NCI-H2227 (cell line): Measurements from ENCODE around the gene COL13A1.

Experiments
- DNase-seq: peaks from one replicate; lab custom pipeline; 2025; ENCODE audit not compliant: unreplicated experiment; lab: John Stamatoyannopoulos, UW

Gene COL13A1

GRCh38 chr10:69789164-69789576 is 12.5 kb upstream of the COL13A1 start:
- DNase-seq = no peak

- DNase-seq = no peak
These were observed 9.9 kb upstream of the COL13A1 start for GRCh38 chr10:69791812-69792211.

- no peak for DNase-seq
These were observed 9.4 kb upstream of the COL13A1 start for GRCh38 chr10:69792341-69792740.

GRCh38 chr10:69794673-69795072 is 7.0 kb upstream of the COL13A1 start:
- no peak for DNase-seq

- no peak for DNase-seq
These were observed 6.3 kb upstream of the COL13A1 start for GRCh38 chr10:69795242-69795934.

GRCh38 chr10:69797959-69798358 is 3.7 kb upstream of the COL13A1 start:
- no peak for DNase-seq

- DNase-seq = peak; percentile 35
These were observed 1.6 kb upstream of the COL13A1 start for GRCh38 chr10:69800109-69800508.

GRCh38 chr10:69800665-69801064 is 1.0 kb upstream of the COL13A1 start:
- no peak for DNase-seq

GRCh38 chr10:69801094-69801433 is 642 bp upstream of the COL13A1 start:
- DNase-seq = peak; percentile 12

GRCh38 chr10:69802424-69803161 is 887 bp downstream of the COL13A1 start:
- DNase-seq = peak; percentile 17

- no peak for DNase-seq
These were observed 2.1 kb downstream of the COL13A1 start for GRCh38 chr10:69803809-69804208.

GRCh38 chr10:69804775-69805174 is 3.1 kb downstream of the COL13A1 start:
- no peak for DNase-seq

GRCh38 chr10:69807122-69807521 is 5.4 kb downstream of the COL13A1 start:
- no peak for DNase-seq

GRCh38 chr10:69807696-69808095 is 6.0 kb downstream of the COL13A1 start:
- DNase-seq = no peak

- no peak for DNase-seq
These were observed 7.6 kb downstream of the COL13A1 start for GRCh38 chr10:69809318-69809717.

- DNase-seq = no peak
These were observed 8.4 kb downstream of the COL13A1 start for GRCh38 chr10:69810097-69810496.

GRCh38 chr10:69810675-69811397 is 9.1 kb downstream of the COL13A1 start:
- DNase-seq = no peak

GRCh38 chr10:69813632-69814031 is 11.9 kb downstream of the COL13A1 start:
- DNase-seq = no peak

- DNase-seq = no peak
These were observed 12.5 kb downstream of the COL13A1 start for GRCh38 chr10:69814251-69814650.

GRCh38 chr10:69815104-69815503 is 13.4 kb downstream of the COL13A1 start:
- no peak for DNase-seq

- DNase-seq = no peak
These were observed 14.8 kb downstream of the COL13A1 start for GRCh38 chr10:69816521-69816920.

- DNase-seq = no peak
These were observed 15.4 kb downstream of the COL13A1 start for GRCh38 chr10:69817078-69817581.
